Activated T-helper 17 cell treated with anti-CD3 and anti-CD28 coated beads, Interleukin-2, amount 50 U/mL, for 72 hours (primary cell): ENCODE measurements around the gene SSMEM1. TPM values are rescaled to one million over a fixed set of nuclear protein-coding genes. Genes with fewer than 3 reads are reported as not detected.
"Not testable (repeated sequence)": the region's sequence is repeated elsewhere in the genome, so short reads cannot be mapped to it uniquely, and the experiment has no call there.

Experiments
- ATAC-seq: fragments of 150-1000 bp; cut with Tn5 transposase; replicated peaks from 2 replicates; pipeline ENCODE4 v1.10.0; 2021; ENCODE audit warnings: mild to moderate bottlenecking, moderate library complexity
- H3K27ac Mint-ChIP-seq: one replicate; pipeline ENCODE4 v1.8.0; 2022; ENCODE audit warnings: mixed read lengths
- H3K27me3 Mint-ChIP-seq: one replicate; pipeline ENCODE4 v1.8.0; 2022; ENCODE audit warnings: mixed read lengths
- H3K36me3 Mint-ChIP-seq: one replicate; pipeline ENCODE4 v1.8.0; 2022; ENCODE audit warnings: low read depth, mild to moderate bottlenecking, mixed read lengths
- H3K4me1 Mint-ChIP-seq: one replicate; pipeline ENCODE4 v1.8.0; 2022; ENCODE audit warnings: mixed read lengths
- H3K4me3 Mint-ChIP-seq: one replicate; pipeline ENCODE4 v1.8.0; 2022; ENCODE audit warnings: mild to moderate bottlenecking, mixed read lengths
- H3K9me3 Mint-ChIP-seq: one replicate; pipeline ENCODE4 v1.8.0; 2022; ENCODE audit warnings: mixed read lengths
- total RNA-seq, 2 donors: library from RNA; stranded (reverse); gene quantifications; one replicate each; pipeline ENCODE4 v1.2.3, GENCODE V29; 2022

SSMEM1 gene
- total RNA-seq, 2 donors from 2014 or later: not detected

GRCh38 chr7:130249626-130250025, 42.0 kb downstream of the SSMEM1 start:
- not testable (repeated sequence) for H3K36me3 Mint-ChIP-seq, ATAC-seq

GRCh38 chr7:130254555-130254954, 46.9 kb downstream of the SSMEM1 start:
- peaks cover 6% of the 10 kb centered on the region for H3K27me3 Mint-ChIP-seq
- peaks cover 3% of the 10 kb centered on the region for H3K9me3 Mint-ChIP-seq
- no peak overlapping the region for H3K27ac Mint-ChIP-seq
- no peak for ATAC-seq
- no peak overlapping the region for H3K4me3 Mint-ChIP-seq
- H3K36me3 Mint-ChIP-seq: no peaks in the 10 kb centered on the region
- no peaks in the 10 kb centered on the region for H3K4me1 Mint-ChIP-seq

More at GRCh38 chr7:130249626-130250025, 42.0 kb downstream of the SSMEM1 start:
- not testable (repeated sequence) for H3K9me3 Mint-ChIP-seq, H3K4me3 Mint-ChIP-seq, H3K4me1 Mint-ChIP-seq, H3K27me3 Mint-ChIP-seq, H3K27ac Mint-ChIP-seq

GRCh38 chr7:130256704-130257103, 49.0 kb downstream of the SSMEM1 start:
- Mint-ChIP-seq H3K36me3 (no peaks in the 10 kb centered on the region), H3K4me1 (no peaks in the 10 kb centered on the region), H3K27me3 (peaks cover 6% of the 10 kb centered on the region), H3K9me3 (no peaks in the 10 kb centered on the region), H3K27ac (no peak overlapping the region), H3K4me3 (no peak overlapping the region)
- no peak for ATAC-seq

GRCh38 chr7:130258494-130259078, 50.9 kb downstream of the SSMEM1 start:
- ATAC-seq: no peak
- Mint-ChIP-seq H3K36me3 (no peaks in the 10 kb centered on the region), H3K4me3 (no peak overlapping the region), H3K4me1 (no peaks in the 10 kb centered on the region), H3K27ac (no peak overlapping the region), H3K27me3 (peaks cover 5% of the 10 kb centered on the region), H3K9me3 (no peaks in the 10 kb centered on the region)

- Mint-ChIP-seq H3K9me3 (no peaks in the 10 kb centered on the region), H3K4me3 (no peak overlapping the region), H3K27me3 (peaks cover 5% of the 10 kb centered on the region), H3K4me1 (no peaks in the 10 kb centered on the region), H3K36me3 (no peaks in the 10 kb centered on the region), H3K27ac (no peak overlapping the region)
- no peak for ATAC-seq
These were observed 54.8 kb downstream of the SSMEM1 start for GRCh38 chr7:130262448-130262847.

GRCh38 chr7:130263130-130263529, 55.5 kb downstream of the SSMEM1 start:
- Mint-ChIP-seq H3K9me3 (no peaks in the 10 kb centered on the region), H3K36me3 (no peaks in the 10 kb centered on the region), H3K4me3 (no peak overlapping the region), H3K27ac (peak overlapping the region; percentile 10), H3K4me1 (no peaks in the 10 kb centered on the region), H3K27me3 (peaks cover 5% of the 10 kb centered on the region)
- no peak for ATAC-seq

Other genes starting within 250 kb of the SSMEM1 start
- gene ZC3HC1, start 156.5 kb upstream of the SSMEM1 start, total RNA-seq: 10 to 100 TPM; 22.6 to 33.7 TPM
- 10 to 100 TPM; 16.2 to 21.3 TPM for gene KLHDC10, start 137.3 kb upstream of the SSMEM1 start, total RNA-seq
- gene TMEM209, start 2.5 kb upstream of the SSMEM1 start, total RNA-seq: 10 to 100 TPM; 39.9 to 47.0 TPM
- gene CPA2, start 59.0 kb downstream of the SSMEM1 start, total RNA-seq: under 1 TPM in 1 of 2 donors, not detected in 1; 0.56 TPM
- 1 to 10 TPM in 1 of 2 donors, under 1 TPM in 1; 0.22 to 4.1 TPM for gene CPA4, start 85.3 kb downstream of the SSMEM1 start, total RNA-seq
- gene CPA5, start 137.0 kb downstream of the SSMEM1 start, total RNA-seq: 10 to 100 TPM in 1 of 2 donors, 1 to 10 TPM in 1; 3.3 to 27.6 TPM
- not detected for gene CPA1, start 172.6 kb downstream of the SSMEM1 start, total RNA-seq
- 10 to 100 TPM in 1 of 2 donors, 1 to 10 TPM in 1; 8.3 to 14.0 TPM for gene CEP41, start 233.2 kb downstream of the SSMEM1 start, total RNA-seq